Measurements from ENCODE around the gene SLCO6A1.

Gene SLCO6A1

DNA sequence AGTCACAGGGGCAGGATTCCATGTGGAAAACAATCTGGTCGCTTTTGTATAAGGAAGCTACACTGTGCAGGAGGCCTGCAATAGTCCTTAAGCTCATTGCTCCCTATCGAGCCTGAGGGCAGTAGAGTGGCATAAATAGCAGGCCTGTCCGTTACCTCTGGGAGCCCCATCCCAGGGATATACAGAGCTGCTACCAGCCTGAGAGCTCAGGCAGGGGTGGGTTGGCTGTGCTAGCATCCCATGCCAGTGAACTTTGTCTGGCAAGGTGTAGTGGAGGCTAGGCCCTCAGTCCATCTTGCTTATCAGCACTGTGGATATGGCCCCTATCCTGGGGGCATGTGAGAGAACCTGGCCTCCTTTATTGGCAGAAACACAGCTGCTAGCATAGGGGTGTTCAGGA lies 47.7 kb downstream of the SLCO6A1 start:
- no peak for DNase-seq

DNA sequence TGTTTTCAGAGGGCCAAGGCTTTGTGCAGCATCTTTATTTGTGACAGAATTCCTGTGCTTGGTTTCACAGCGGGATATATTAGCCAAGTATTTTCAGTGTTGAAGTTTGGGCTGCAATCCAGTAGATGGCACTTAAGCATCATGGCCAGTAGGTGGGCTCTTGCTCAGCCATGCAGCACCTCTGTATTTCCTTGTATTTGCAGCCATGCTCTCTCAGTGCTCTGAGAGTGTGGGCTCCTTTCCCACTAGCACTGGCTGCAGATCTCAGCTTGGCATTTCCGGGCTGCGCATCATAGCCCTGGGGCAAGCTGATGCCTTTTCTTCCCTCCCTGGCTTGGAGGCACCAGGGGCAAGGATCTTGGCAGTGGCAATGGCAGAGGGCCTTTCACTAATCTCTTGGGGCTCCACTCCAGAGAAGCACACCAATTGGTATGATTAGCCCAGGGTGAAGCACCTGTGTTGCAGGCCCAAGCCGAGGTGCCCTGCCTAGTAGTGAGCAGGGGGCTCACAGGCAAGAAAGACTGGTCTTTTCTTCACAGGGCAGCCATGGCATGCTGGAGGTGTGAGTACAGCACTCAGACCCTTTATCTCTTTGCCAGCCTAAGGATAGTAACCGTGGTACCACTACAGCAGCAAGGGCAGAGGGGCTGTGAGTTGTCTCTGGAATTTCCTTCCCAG lies 48.3 kb downstream of the SLCO6A1 start:
- no peak for DNase-seq

DNA sequence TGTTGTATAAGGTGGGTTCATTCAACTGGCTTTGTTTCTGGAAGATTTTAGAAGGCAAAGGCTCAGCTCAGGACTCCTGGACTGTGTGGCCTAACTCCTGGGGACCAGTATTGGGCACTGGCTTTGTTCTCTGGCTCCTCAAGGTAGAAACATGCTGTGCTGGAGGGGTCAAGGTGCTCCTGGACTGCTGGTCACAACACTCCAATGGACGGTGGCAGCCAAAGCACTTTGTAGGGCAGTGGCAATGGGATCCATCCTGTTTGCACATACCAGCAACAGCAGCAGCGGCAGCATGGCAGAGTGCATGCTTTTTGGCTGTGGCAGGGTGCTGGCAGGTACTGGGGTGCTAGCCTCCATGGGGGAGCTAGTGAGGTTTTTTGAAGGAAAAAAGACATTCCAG lies 65.3 kb downstream of the SLCO6A1 start:
- DNase-seq, result no peak

DNA sequence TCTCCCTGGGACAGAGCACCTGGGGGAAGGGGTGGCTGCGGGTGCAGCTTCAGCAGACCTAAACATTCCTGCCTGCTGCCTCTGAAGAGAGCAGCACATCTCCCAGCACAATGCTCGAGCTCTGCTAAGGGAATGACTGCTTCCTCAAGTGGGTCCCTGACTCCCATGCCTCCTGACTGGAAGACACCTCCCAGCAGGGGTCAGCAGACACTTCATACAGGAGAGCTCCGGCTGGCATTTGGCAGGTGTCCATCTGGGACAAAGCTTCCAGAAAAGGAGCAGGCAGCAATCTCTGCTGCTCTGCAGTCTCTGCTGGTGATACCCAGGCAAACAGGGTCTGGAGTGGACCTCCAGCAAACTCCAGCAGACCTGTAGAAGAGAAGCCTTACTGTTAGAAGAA lies 77.2 kb downstream of the SLCO6A1 start:
- DNase-seq, result no peak

DNA sequence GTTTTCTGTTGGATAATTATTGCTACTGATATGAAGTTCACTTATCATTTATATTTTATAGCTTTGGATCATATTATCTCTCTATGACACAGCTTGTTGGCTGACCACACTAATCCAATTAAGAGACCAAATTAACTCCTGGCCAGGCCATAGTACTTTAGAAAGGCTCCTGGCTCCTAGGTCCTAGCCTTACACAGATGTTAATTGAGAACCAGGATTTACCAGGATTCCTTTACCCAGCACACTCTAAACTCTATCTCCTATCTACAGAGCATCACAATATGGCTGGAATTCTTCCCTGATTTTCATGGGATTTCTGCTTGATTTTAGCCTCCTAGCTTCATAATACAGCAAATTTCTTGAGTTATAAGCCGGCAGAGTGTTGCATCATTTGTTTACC lies 80.3 kb downstream of the SLCO6A1 start:
- no peak for DNase-seq

DNA sequence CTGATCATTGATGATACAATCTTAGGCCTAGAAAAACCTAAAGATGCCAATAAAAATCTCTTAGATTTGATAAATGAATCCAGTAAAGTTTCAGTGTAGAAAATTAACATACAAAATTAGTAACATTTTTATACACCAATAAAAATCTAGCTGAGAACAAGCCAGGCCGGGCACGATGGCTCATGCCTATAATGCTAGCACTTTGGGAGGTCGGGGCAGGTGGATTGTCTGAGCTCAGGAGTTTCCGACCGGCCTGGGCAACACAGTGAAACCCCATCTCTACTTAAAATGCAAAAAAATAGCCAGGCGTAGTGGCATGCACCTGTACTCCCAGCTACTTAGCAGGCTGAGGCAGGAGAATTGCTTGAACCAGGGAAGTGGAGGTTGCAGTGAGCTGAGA lies 84.4 kb downstream of the SLCO6A1 start:
- no peak for DNase-seq

DNA sequence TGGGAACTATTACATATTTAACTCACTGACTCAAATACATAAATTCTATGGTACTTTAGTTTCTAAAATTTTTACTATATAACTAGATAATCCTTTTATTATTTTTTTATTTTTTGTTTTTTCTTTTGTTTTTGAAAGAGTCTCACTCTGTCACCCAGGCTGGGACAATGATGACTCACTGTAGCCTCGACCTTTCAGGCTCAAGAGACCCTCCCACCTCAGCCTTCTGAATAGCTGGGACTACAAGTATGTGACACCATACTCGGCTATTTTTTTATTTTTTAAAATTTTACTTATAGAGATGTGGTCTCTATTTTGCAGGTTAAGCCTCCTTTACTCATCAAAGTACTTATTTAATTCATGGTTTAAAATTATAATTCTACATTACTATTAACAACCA lies 110.6 kb downstream of the SLCO6A1 start:
- DNase-seq, result no peak

DNA sequence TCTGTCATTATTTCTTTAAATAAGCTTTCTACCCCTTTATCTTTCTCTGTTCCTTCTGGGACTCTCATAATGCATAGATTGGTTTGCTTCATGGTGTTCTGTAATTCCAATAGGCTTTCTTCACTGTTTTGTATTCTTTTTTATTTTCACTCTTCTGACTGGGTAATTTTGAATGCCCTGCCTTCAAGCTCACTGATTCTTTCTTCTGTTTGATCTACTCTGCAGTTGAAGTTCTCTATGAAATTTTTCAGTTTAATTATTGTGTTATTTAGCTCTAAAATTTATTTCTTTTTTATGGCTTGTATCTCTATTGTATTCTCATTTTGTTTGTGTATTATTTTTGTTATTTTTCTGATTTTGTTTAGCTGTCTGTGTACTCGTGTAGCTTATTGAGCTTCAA lies 113.4 kb downstream of the SLCO6A1 start:
- DNase-seq, result no peak

DNA sequence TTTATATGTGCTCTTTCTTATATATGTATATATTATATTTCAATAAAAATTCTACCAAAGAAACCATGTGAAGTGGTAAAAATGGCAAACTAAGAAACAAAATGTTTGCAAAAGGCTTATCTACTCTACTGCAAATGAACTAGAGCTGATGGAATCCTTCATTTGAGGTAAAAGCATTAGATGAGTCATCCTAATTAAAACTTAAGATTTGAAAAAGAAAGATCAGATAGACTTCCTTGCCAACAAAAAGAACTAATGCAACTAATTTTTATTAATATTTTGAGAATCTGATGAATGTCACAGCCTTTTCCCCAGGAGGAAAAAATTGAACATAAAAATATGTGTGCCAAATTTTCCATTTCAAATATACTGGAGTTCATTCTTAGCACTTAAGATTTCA lies 118.6 kb downstream of the SLCO6A1 start:
- no peak for DNase-seq

DNA sequence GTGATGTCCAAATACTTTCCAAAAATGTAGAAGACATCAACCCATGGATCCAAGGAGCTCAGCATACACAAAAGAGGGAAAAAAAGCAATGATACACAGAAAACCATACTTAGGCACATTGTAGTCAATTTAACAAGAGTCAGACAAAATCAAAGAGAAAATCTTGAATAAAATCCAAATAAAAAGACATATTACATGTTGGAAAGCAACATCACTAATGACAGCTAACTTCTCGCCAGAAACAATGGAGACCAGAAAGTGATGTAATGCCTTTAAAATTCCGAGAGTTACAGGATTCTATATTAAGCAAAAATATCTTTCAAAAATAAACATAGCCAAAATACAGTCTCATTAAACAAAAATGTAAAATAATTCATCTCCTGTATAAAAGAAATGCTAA lies 122.9 kb downstream of the SLCO6A1 start:
- DNase-seq, result no peak

DNA sequence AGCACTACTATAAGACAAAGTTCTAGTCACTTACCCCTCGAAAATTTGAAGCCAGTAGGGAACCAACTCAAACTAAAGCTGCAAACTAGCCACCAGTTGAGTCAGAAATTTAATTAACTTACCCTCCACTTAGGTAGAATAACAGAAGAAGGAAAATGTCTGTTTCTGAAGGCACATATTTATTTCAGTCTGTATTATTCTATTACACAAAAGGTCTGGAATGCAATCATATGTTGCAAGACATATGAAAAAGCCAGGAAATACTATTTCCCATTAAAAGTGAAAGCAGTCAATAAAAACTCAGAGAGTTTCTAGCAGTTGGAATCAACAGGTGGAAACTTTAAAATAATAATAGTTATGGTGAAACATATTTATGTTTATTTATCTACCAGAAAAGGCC lies 123.5 kb downstream of the SLCO6A1 start:
- DNase-seq, result no peak

DNA sequence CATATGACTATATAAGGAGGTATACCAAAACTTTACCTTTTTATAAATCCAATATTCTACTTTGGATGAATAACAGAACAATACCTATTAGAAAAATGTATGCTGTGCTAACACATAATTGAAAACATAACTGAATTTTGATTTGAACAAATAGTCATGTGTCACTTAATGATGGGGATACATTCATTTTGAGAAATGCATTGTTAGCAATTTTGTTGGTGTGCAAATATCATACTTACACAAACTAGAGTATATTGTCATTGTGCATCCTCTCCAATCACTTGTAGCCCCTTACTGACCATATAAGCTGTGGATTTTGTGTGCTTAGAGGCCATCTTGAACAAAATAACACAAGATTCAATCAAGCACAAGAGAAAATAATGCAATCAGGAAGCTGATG lies 130.4 kb downstream of the SLCO6A1 start:
- DNase-seq, result no peak

DNA sequence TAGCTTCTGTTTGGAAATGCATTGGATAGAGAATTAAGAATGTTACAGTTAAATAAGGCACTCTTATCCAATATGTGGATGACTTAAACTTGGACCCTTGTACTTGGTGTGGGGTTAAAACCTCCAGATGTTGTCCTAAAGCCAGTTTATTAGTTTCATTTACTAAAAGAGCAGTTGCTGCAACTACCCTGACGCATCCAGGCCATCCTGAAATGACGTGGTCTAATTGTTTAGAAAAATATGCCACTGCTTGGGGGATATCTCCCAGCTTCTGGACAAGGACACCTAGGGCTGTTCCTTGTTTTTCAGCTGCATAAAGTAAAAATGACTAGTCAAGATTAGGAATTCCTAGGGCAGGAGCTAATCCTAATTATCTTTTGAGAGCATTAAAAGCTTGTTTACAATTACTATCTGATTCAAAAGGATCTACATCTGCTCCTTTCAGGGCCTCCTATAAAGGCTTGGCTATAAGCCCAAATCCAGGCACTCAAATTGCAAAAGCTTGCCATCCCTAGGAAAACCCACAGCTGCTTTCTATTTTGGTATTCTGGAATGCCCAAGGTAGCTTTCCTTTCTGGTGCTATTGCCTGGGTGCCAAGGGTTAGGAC lies 157.0 kb downstream of the SLCO6A1 start:
- DNase-seq, result no peak

DNA sequence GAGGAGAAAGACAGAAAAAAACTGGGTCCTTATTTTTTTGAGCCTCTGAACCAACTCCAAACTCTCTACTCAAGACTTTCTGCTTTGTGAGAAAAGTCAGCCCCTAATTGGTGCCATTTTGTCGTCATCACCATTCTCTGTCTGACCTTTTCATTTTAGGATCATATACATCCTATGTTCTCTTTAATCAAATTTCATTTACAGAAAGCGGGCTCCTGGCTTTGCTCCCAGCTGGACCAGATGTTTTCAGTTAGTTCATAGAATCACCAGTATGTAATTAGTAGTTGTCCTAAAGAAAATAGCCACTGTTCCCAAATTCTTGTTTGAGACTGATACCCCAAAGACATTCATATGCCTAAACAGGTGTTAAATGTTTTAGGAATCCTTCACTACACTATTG lies 174.1 kb downstream of the SLCO6A1 start:
- no peak for DNase-seq

Data from NCI-H1930 (cell line).